Esophagus squamous epithelium (tissue), 4 donors: ENCODE data around the gene ILRUN.

Experiments used
- POLR2A ChIP-seq, 4 donors: fragments of 450-650 bp; IDR thresholded peaks; one replicate each; pipeline ENCODE4 v1.6.1; 2017; ENCODE audit warnings: antibody characterized with exemption in 4 of 4, mild to moderate bottlenecking in 4 of 4, moderate library complexity in 3 of 4
- TF ChIP-seq, protein P1 (sequence below), 6 experiments: fragments of 450-650 bp in 4 of 6; fragments of 200-600 bp in 2 of 6; sonication (generic) in 2 of 6; IDR thresholded peaks; one replicate each; pipeline ENCODE4 v1.5.1; 2016 to 2019; ENCODE audit warnings: antibody characterized with exemption in 6 of 6, mild to moderate bottlenecking in 4 of 6, moderate library complexity in 4 of 6

DNA sequence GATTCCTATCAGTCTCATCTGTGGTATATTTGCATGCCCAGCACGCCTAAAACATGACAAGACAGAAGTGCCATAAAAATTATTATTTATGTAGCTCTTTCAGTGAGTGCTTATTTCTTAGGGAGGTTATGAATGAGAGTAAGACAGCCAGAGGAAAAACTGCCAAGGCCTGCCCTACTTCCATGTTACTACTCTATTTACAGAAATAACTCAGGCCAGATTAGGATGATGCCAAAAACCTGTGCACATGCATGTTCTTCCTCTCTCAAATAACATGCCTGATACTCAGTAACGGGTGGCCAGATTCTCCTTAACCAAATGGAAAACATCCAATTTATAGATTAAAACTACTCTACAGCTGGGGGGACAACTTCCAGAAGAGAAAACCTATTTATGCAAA, 45.7 kb downstream of the ILRUN start:
- TF ChIP-seq, protein P1, sequence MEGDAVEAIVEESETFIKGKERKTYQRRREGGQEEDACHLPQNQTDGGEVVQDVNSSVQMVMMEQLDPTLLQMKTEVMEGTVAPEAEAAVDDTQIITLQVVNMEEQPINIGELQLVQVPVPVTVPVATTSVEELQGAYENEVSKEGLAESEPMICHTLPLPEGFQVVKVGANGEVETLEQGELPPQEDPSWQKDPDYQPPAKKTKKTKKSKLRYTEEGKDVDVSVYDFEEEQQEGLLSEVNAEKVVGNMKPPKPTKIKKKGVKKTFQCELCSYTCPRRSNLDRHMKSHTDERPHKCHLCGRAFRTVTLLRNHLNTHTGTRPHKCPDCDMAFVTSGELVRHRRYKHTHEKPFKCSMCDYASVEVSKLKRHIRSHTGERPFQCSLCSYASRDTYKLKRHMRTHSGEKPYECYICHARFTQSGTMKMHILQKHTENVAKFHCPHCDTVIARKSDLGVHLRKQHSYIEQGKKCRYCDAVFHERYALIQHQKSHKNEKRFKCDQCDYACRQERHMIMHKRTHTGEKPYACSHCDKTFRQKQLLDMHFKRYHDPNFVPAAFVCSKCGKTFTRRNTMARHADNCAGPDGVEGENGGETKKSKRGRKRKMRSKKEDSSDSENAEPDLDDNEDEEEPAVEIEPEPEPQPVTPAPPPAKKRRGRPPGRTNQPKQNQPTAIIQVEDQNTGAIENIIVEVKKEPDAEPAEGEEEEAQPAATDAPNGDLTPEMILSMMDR (IDR thresholded peaks at IDR 0.05), result no peak
- no peak for TF ChIP-seq POLR2A (IDR thresholded peaks at IDR 0.05)
